WTC11 (cell line): Measurements from ENCODE around the gene POSTN. TPM values are rescaled to one million over a fixed set of nuclear protein-coding genes. Genes with fewer than 3 reads are reported as not detected.
"Not testable (repeated sequence)": the region's sequence is repeated elsewhere in the genome, so short reads cannot be mapped to it uniquely, and the experiment has no call there.

Experiments used
- ATAC-seq: fragments of 200-7000 bp; cut with Tn5 transposase; 2 replicates; pipeline ENCODE4 v1.10.0; 2021; ENCODE audit warnings: mild to moderate bottlenecking, moderate library complexity
- CTCF ChIA-PET: fragments of 300-600 bp; sonication (Branson Sonifier 250); formaldehyde crosslinking; loops from one replicate; lab custom pipeline; 2021; ENCODE audit warnings: antibody characterized with exemption; lab: Charles Lee
- POLR2A ChIA-PET: fragments of 350-600 bp; sonication (Branson Sonifier 250); formaldehyde crosslinking; loops from one replicate; lab custom pipeline; 2021; ENCODE audit warnings: antibody characterized with exemption; lab: Charles Lee
- DNase-seq: peaks from one replicate; pipeline ENCODE4 v3.0.0; 2021; ENCODE audit warnings: low spot score
- H3K27ac Mint-ChIP-seq: 2 replicates; pipeline ENCODE4 v1.8.0; 2021; ENCODE audit warnings: mixed read lengths
- H3K27me3 Mint-ChIP-seq: 2 replicates; pipeline ENCODE4 v1.8.0; 2021; ENCODE audit warnings: low read depth, mild to moderate bottlenecking, moderate library complexity, mixed read lengths
- H3K36me3 Mint-ChIP-seq: 2 replicates; pipeline ENCODE4 v1.8.0; 2021; ENCODE audit warnings: mixed read lengths
- H3K4me1 Mint-ChIP-seq: 2 replicates; pipeline ENCODE4 v1.8.0; 2022; ENCODE audit warnings: mixed read lengths
- H3K4me3 Mint-ChIP-seq: 2 replicates; pipeline ENCODE4 v1.8.0; 2021; ENCODE audit warnings: mild to moderate bottlenecking, moderate library complexity, mixed read lengths
- H3K9me3 Mint-ChIP-seq: 2 replicates; pipeline ENCODE4 v1.8.0; 2021; ENCODE audit warnings: mixed read lengths
- AR ChIP-seq: fragments of 250-450 bp; sonication (Bioruptor Pico); IDR thresholded peaks from 2 replicates; pipeline ENCODE4 v1.9.0; 2021; ENCODE audit warnings: mild to moderate bottlenecking
- CBFB ChIP-seq: sonication (generic); formaldehyde crosslinking; IDR thresholded peaks from 2 replicates; pipeline ENCODE4 v1.8.1; 2022; ENCODE audit warnings: mild to moderate bottlenecking, low read depth, missing genetic modification reagents
- CDX4 ChIP-seq: fragments of 250-450 bp; sonication (Bioruptor Pico); IDR thresholded peaks from 2 replicates; pipeline ENCODE4 v1.9.0; 2021; ENCODE audit warnings: moderate library complexity, mild to moderate bottlenecking, inconsistent platforms, borderline replicate concordance
- CREB1 ChIP-seq: sonication (generic); formaldehyde crosslinking; IDR thresholded peaks from 2 replicates; pipeline ENCODE4 v1.8.0; 2023; ENCODE audit warnings: mild to moderate bottlenecking, missing genetic modification reagents
- ELF4 ChIP-seq: sonication (generic); formaldehyde crosslinking; IDR thresholded peaks from 2 replicates; pipeline ENCODE4 v1.8.1; 2022; ENCODE audit warnings: low read depth, mild to moderate bottlenecking, moderate library complexity, missing genetic modification reagents
- EMX1 ChIP-seq: fragments of 250-450 bp; sonication (Bioruptor Pico); IDR thresholded peaks from 2 replicates; pipeline ENCODE4 v1.8.0; 2021; ENCODE audit warnings: mild to moderate bottlenecking
- FOXJ3 ChIP-seq: sonication (generic); formaldehyde crosslinking; IDR thresholded peaks from 2 replicates; pipeline ENCODE4 v1.9.0; 2021; ENCODE audit warnings: missing genetic modification reagents, mild to moderate bottlenecking, borderline replicate concordance
- FOXK1 ChIP-seq: sonication (generic); formaldehyde crosslinking; IDR thresholded peaks from 2 replicates; pipeline ENCODE4 v1.8.0; 2022; ENCODE audit warnings: mild to moderate bottlenecking, moderate library complexity, missing genetic modification reagents
- IRF1 ChIP-seq: sonication (generic); formaldehyde crosslinking; IDR thresholded peaks from 2 replicates; pipeline ENCODE4 v1.8.0; 2023; ENCODE audit warnings: missing genetic modification reagents
- JAZF1 ChIP-seq: fragments of 250-450 bp; sonication (Bioruptor Pico); IDR thresholded peaks from 2 replicates; pipeline ENCODE4 v1.9.0; 2021; ENCODE audit warnings: moderate library complexity, mild to moderate bottlenecking, inconsistent platforms
- MXD4 ChIP-seq: fragments of 250-450 bp; sonication (Bioruptor Pico); IDR thresholded peaks from 2 replicates; pipeline ENCODE4 v1.8.0; 2021; ENCODE audit warnings: mild to moderate bottlenecking, moderate library complexity, borderline replicate concordance
- RELA ChIP-seq: sonication (generic); formaldehyde crosslinking; IDR thresholded peaks from 2 replicates; pipeline ENCODE4 v1.8.1; 2022; ENCODE audit warnings: missing genetic modification reagents, mild to moderate bottlenecking, borderline replicate concordance
- SMAD4 ChIP-seq: sonication (generic); formaldehyde crosslinking; IDR thresholded peaks from 2 replicates; pipeline ENCODE4 v1.8.0; 2022; ENCODE audit warnings: mild to moderate bottlenecking, missing genetic modification reagents
- ZNF281 ChIP-seq: sonication (generic); formaldehyde crosslinking; IDR thresholded peaks from 2 replicates; pipeline ENCODE4 v1.8.0; 2023; ENCODE audit warnings: mild to moderate bottlenecking, missing genetic modification reagents
- total RNA-seq: library from RNA; stranded (reverse); gene quantifications from 3 replicates; pipeline ENCODE4 v1.2.3, GENCODE V29; 2021
- TF ChIP-seq, protein P1 (sequence below): sonication (generic); formaldehyde crosslinking; conservative IDR thresholded peaks from 2 replicates; pipeline ENCODE4 v1.8.1; 2023; ENCODE audit warnings: mild to moderate bottlenecking, low read depth, missing genetic modification reagents, moderate library complexity
- TF ChIP-seq, protein P2 (sequence below): sonication (generic); formaldehyde crosslinking; IDR thresholded peaks from 2 replicates; pipeline ENCODE4 v1.8.1; 2023; ENCODE audit warnings: mild to moderate bottlenecking, missing genetic modification reagents, moderate library complexity
- TF ChIP-seq, protein P3 (sequence below): fragments of 200-600 bp; IDR thresholded peaks from 2 replicates; pipeline ENCODE4 v1.8.0; 2022; ENCODE audit warnings: antibody characterized with exemption

Gene POSTN
- total RNA-seq, 1 experiment from 2014 or later: 0.70 TPM

- H3K9me3 Mint-ChIP-seq: no peaks in the 10 kb centered on the region
- H3K4me1 Mint-ChIP-seq: peaks cover 44% of the 10 kb centered on the region
- TF ChIP-seq SMAD4 (CRISPR knock-in tag) (no peak), CBFB (no peak)
- TF ChIP-seq, all 79 proteins: peak for 0
- Mint-ChIP-seq H3K27me3 (no peaks in the 10 kb centered on the region; the same call in 1 of the 2 replicates), H3K36me3 (no peaks in the 10 kb centered on the region), H3K4me3 (peak overlapping the region; percentile 38), H3K27ac (no peak overlapping the region)
- ChIA-PET POLR2A (no interaction called here), CTCF (interaction anchor here (0.6 to 1.4 kb wide), 3 partner anchors 23 to 460 kb away, joined by 3 read pairs; no protein-coding TSS in a partner anchor)
- ATAC-seq: peak; percentile 86
- DNase-seq: no peak
Measured at GRCh38 chr13:37595162-37595561, 3.4 kb downstream of the POSTN start.

- Mint-ChIP-seq H3K4me1 (peaks cover 44% of the 10 kb centered on the region), H3K27ac (no peak overlapping the region), H3K4me3 (no peak overlapping the region), H3K27me3 (no peaks in the 10 kb centered on the region), H3K36me3 (no peaks in the 10 kb centered on the region), H3K9me3 (no peaks in the 10 kb centered on the region)
- ATAC-seq: no peak
- no peak for TF ChIP-seq CREB1 (CRISPR knock-in tag)
- no peak for TF ChIP-seq EMX1 (CRISPR knock-in tag)
- no peak for TF ChIP-seq CDX4 (CRISPR knock-in tag)
- no peak for TF ChIP-seq MXD4 (CRISPR knock-in tag)
- TF ChIP-seq, protein P1, sequence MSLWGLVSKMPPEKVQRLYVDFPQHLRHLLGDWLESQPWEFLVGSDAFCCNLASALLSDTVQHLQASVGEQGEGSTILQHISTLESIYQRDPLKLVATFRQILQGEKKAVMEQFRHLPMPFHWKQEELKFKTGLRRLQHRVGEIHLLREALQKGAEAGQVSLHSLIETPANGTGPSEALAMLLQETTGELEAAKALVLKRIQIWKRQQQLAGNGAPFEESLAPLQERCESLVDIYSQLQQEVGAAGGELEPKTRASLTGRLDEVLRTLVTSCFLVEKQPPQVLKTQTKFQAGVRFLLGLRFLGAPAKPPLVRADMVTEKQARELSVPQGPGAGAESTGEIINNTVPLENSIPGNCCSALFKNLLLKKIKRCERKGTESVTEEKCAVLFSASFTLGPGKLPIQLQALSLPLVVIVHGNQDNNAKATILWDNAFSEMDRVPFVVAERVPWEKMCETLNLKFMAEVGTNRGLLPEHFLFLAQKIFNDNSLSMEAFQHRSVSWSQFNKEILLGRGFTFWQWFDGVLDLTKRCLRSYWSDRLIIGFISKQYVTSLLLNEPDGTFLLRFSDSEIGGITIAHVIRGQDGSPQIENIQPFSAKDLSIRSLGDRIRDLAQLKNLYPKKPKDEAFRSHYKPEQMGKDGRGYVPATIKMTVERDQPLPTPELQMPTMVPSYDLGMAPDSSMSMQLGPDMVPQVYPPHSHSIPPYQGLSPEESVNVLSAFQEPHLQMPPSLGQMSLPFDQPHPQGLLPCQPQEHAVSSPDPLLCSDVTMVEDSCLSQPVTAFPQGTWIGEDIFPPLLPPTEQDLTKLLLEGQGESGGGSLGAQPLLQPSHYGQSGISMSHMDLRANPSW: no peak
- TF ChIP-seq FOXJ3 (CRISPR knock-in tag): no peak
- TF ChIP-seq, protein P2, sequence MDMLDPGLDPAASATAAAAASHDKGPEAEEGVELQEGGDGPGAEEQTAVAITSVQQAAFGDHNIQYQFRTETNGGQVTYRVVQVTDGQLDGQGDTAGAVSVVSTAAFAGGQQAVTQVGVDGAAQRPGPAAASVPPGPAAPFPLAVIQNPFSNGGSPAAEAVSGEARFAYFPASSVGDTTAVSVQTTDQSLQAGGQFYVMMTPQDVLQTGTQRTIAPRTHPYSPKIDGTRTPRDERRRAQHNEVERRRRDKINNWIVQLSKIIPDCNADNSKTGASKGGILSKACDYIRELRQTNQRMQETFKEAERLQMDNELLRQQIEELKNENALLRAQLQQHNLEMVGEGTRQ (CRISPR knock-in tag): no peak
- TF ChIP-seq AR (CRISPR knock-in tag): no peak
- TF ChIP-seq, protein P3, sequence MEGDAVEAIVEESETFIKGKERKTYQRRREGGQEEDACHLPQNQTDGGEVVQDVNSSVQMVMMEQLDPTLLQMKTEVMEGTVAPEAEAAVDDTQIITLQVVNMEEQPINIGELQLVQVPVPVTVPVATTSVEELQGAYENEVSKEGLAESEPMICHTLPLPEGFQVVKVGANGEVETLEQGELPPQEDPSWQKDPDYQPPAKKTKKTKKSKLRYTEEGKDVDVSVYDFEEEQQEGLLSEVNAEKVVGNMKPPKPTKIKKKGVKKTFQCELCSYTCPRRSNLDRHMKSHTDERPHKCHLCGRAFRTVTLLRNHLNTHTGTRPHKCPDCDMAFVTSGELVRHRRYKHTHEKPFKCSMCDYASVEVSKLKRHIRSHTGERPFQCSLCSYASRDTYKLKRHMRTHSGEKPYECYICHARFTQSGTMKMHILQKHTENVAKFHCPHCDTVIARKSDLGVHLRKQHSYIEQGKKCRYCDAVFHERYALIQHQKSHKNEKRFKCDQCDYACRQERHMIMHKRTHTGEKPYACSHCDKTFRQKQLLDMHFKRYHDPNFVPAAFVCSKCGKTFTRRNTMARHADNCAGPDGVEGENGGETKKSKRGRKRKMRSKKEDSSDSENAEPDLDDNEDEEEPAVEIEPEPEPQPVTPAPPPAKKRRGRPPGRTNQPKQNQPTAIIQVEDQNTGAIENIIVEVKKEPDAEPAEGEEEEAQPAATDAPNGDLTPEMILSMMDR: no peak
- no peak for TF ChIP-seq ELF4
- TF ChIP-seq IRF1 (CRISPR knock-in tag): no peak
- TF ChIP-seq FOXK1 (CRISPR knock-in tag): no peak
- no peak for TF ChIP-seq JAZF1 (CRISPR knock-in tag)
- TF ChIP-seq ZNF281 (CRISPR knock-in tag): no peak
- no peak for TF ChIP-seq SMAD4 (CRISPR knock-in tag)
- TF ChIP-seq RELA (CRISPR knock-in tag): no peak
- POLR2A ChIA-PET: interaction anchor here (0.6 kb wide), 1 partner anchor 419 kb away, joined by 3 read pairs; no protein-coding TSS in a partner anchor
- no peak for DNase-seq
- CTCF ChIA-PET: interaction anchor here (1.4 kb wide), 1 partner anchor 24 kb away, joined by 3 read pairs; no protein-coding TSS in a partner anchor
Measured at GRCh38 chr13:37594550-37594949, 4.0 kb downstream of the POSTN start.

DNA sequence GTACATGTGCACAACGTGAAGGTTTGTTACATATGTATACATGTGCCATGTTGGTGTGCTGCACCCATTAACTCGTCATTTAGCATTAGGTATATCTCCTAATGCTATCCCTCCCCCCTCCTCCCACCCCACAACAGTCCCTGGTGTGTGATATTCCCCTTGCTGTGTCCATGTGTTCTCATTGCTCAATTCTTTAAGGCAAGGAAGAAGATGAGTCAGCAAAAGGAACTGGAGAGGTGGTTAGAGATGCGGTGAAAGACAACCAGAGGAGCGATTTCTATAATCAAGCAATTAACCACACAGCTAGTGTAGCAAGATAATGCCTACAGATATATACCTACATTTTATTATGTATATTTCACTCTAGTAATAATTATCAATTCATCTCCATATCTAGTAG, 9.2 kb downstream of the POSTN start:
- ATAC-seq, H3K4me1 Mint-ChIP-seq, POLR2A ChIA-PET, H3K36me3 Mint-ChIP-seq, H3K27me3 Mint-ChIP-seq, CTCF ChIA-PET, H3K27ac Mint-ChIP-seq, H3K9me3 Mint-ChIP-seq, H3K4me3 Mint-ChIP-seq, DNase-seq: not testable (repeated sequence)
